GM12873 (cell line): ENCODE data around the gene QKI.

Source experiments
- TF ChIP-seq, protein P1 (sequence below): IDR thresholded peaks from 2 replicates; pipeline ENCODE4 v1.5.1; 2012; ENCODE audit warnings: low read depth, mild to moderate bottlenecking, moderate library complexity, low read length, control low read depth; ENCODE audit not compliant: insufficient read depth; ENCODE audit errors: missing control alignments

Gene QKI

DNA sequence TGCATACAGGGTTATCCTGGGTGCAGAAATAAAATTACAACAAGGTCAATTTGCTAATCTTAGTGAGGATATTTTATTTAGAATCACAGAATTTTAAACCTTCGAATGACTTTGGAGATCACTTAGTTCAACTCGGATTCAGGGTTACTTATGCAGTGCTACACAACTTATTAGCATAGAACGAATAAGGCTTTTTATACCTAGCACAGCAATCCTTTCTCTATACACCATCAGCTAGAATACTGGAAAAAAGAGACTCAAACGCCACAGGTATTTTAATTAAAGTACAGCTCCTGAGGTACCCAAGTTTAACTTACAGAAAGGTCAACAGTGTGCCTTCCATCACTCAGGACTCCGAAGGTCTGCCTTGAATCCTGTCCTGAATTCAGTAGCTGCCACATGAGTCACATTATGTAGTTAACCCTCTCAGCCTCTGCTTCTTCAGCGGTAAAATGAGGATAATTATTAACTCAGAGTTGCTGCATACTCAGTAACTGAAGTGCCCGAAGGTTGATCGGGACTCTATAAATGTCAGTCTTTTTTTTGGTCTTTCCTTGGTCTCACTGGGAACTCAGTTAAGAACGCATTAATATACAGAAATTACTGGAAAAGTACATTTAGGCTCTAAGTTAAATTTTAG lies 6.0 kb upstream of the QKI start:
- TF ChIP-seq, protein P1, sequence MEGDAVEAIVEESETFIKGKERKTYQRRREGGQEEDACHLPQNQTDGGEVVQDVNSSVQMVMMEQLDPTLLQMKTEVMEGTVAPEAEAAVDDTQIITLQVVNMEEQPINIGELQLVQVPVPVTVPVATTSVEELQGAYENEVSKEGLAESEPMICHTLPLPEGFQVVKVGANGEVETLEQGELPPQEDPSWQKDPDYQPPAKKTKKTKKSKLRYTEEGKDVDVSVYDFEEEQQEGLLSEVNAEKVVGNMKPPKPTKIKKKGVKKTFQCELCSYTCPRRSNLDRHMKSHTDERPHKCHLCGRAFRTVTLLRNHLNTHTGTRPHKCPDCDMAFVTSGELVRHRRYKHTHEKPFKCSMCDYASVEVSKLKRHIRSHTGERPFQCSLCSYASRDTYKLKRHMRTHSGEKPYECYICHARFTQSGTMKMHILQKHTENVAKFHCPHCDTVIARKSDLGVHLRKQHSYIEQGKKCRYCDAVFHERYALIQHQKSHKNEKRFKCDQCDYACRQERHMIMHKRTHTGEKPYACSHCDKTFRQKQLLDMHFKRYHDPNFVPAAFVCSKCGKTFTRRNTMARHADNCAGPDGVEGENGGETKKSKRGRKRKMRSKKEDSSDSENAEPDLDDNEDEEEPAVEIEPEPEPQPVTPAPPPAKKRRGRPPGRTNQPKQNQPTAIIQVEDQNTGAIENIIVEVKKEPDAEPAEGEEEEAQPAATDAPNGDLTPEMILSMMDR: no peak

DNA sequence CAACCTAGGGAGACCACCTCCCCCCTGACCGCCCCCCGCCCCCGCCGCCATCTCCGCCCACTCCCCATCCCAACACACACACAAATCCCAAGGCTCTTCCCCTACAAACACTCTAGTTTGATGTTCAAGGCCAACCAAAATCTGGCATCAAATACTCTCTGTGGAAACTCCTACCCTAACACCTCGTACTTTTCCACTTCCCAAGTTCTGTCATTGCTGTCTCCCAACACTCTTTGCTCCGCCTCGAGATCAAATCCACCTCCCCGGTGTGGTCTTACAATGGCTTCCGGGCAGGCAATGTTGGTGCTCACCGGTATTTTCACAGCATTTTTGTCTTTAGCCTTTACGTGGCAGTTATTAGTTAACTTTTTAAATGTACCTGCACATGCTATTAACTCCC lies 4.8 kb upstream of the QKI start:
- TF ChIP-seq, protein P1: no peak

GRCh38 chr6:163412341-163412740 lies 2.2 kb upstream of the QKI start:
- TF ChIP-seq, protein P1: no peak

- TF ChIP-seq, protein P1: no peak
Observed at GRCh38 chr6:163412801-163413344, 1.6 kb upstream of the QKI start.

GRCh38 chr6:163413345-163414116 lies 987 bp upstream of the QKI start:
- TF ChIP-seq, protein P1: no peak

GRCh38 chr6:163414946-163415619 lies 565 bp downstream of the QKI start:
- TF ChIP-seq, protein P1: no peak
